Uterus (tissue), 4 donors: ENCODE results near the gene SCGB1D4. TPM values are rescaled to one million over a fixed set of nuclear protein-coding genes. Genes with fewer than 3 reads are reported as not detected.

Experiments
- DNase-seq, 2 donors: peaks; one replicate each; pipeline ENCODE4 v3.0.0-alpha.2; 2019 to 2020
- H3K27ac ChIP-seq, 2 donors: fragments of 200-600 bp; sonication (generic); 1 replicate in 1 of 2; 2 replicates in 1 of 2; pipeline ENCODE4 v1.5.1; 2016 to 2018
- H3K27me3 ChIP-seq, 2 donors: fragments of 200-600 bp; sonication (generic); one replicate each; pipeline ENCODE4 v1.5.1; 2018 to 2019; ENCODE audit warnings: control low read depth in 1 of 2
- H3K36me3 ChIP-seq, 2 donors: fragments of 200-600 bp; sonication (generic); one replicate each; pipeline ENCODE4 v1.5.1; 2019; ENCODE audit warnings: control low read depth in 1 of 2
- H3K4me1 ChIP-seq, 2 donors: fragments of 200-600 bp; sonication (generic); one replicate each; pipeline ENCODE4 v1.5.1; 2018 to 2019; ENCODE audit warnings: control low read depth in 1 of 2
- H3K4me3 ChIP-seq, 2 donors: fragments of 200-600 bp; sonication (generic); 1 replicate in 1 of 2; 2 replicates in 1 of 2; pipeline ENCODE4 v1.5.1; 2018 to 2019; ENCODE audit warnings: mild to moderate bottlenecking in 1 of 2
- H3K9me3 ChIP-seq, 2 donors: fragments of 200-600 bp; sonication (generic); one replicate each; pipeline ENCODE4 v1.5.1; 2019; ENCODE audit warnings: control low read depth in 1 of 2
- CTCF ChIP-seq, 4 experiments: fragments of 200-600 bp in 2 of 4; fragments of 450-650 bp in 2 of 4; sonication (generic) in 2 of 4; IDR thresholded peaks; one replicate each; pipeline ENCODE4 v1.5.1; 2016 to 2019; ENCODE audit warnings: antibody characterized with exemption in 4 of 4, mild to moderate bottlenecking in 2 of 4, moderate library complexity in 1 of 4
- POLR2A ChIP-seq, 2 donors: fragments of 450-650 bp; IDR thresholded peaks; one replicate each; pipeline ENCODE4 v1.6.1; 2016; ENCODE audit warnings: antibody characterized with exemption in 2 of 2, mild to moderate bottlenecking in 1 of 2, moderate library complexity in 1 of 2
- intact Hi-C: fragments of 100-400 bp; cut with DNase I; formaldehyde crosslinking; loops from one replicate; pipeline ENCODE4 v1.15.1; 2023; ENCODE audit warnings: low total_unique reads
- total RNA-seq, 4 donors: library from RNA; depleted of rRNA in 3 of 4; stranded (reverse); fragments of >200 nt in 3 of 4; gene quantifications; one replicate each; pipeline versions ENCODE4 v1.1.0 to v1.2.4, GENCODE V29; 2014 to 2023
- donor health status: DM: yes; HTN: yes; CAD: no.

The SCGB1D4 gene
- total RNA-seq, 4 donors from 2014 or later = 2.0 to 10.6 TPM; not detected in 2

- Histone ChIP-seq H3K4me1 (no peaks in the 10 kb centered on the region), H3K9me3 (no peaks in the 10 kb centered on the region), H3K27ac (no peak overlapping the region), H3K4me3 (no peak overlapping the region), H3K36me3 (no peaks in the 10 kb centered on the region), H3K27me3 (no peaks in the 10 kb centered on the region)
- TF ChIP-seq CTCF (IDR thresholded peaks at IDR 0.05) = no peak
- TF ChIP-seq POLR2A (IDR thresholded peaks at IDR 0.05) = no peak
- intact Hi-C loops = no loop called here
- no peak for DNase-seq
These were observed 34.9 kb downstream of the SCGB1D4 start for GRCh38 chr11:62264004-62264403.

GRCh38 chr11:62260261-62260953, 38.5 kb downstream of the SCGB1D4 start:
- Histone ChIP-seq H3K9me3 (no peaks in the 10 kb centered on the region), H3K36me3 (no peaks in the 10 kb centered on the region), H3K4me3 (no peak overlapping the region), H3K4me1 (no peaks in the 10 kb centered on the region), H3K27me3 (no peaks in the 10 kb centered on the region), H3K27ac (no peak overlapping the region)
- intact Hi-C loops = no loop called here
- TF ChIP-seq POLR2A (IDR thresholded peaks at IDR 0.05) = no peak
- no peak for DNase-seq

GRCh38 chr11:62256281-62256680, 42.6 kb downstream of the SCGB1D4 start:
- H3K4me1 ChIP-seq = no peaks in the 10 kb centered on the region
- intact Hi-C loops = no loop called here
- TF ChIP-seq POLR2A (IDR thresholded peaks at IDR 0.05) = no peak
- no peak for TF ChIP-seq CTCF (IDR thresholded peaks at IDR 0.05)
- H3K4me3 ChIP-seq = no peak overlapping the region
- DNase-seq = no peak
- no peaks in the 10 kb centered on the region for H3K27me3 ChIP-seq
- no peak overlapping the region for H3K27ac ChIP-seq
- no peaks in the 10 kb centered on the region for H3K36me3 ChIP-seq
- no peaks in the 10 kb centered on the region for H3K9me3 ChIP-seq

GRCh38 chr11:62253999-62254542, 44.8 kb downstream of the SCGB1D4 start:
- no peaks in the 10 kb centered on the region for H3K4me1 ChIP-seq
- no peaks in the 10 kb centered on the region for H3K9me3 ChIP-seq
- TF ChIP-seq CTCF (IDR thresholded peaks at IDR 0.05) (no peak), POLR2A (IDR thresholded peaks at IDR 0.05) (no peak)
- H3K27me3 ChIP-seq = no peaks in the 10 kb centered on the region
- H3K4me3 ChIP-seq = no peak overlapping the region
- no peaks in the 10 kb centered on the region for H3K36me3 ChIP-seq
- H3K27ac ChIP-seq = no peak overlapping the region
- DNase-seq = no peak
- intact Hi-C loops = no loop called here

GRCh38 chr11:62251698-62252097, 47.2 kb downstream of the SCGB1D4 start:
- no peaks in the 10 kb centered on the region for H3K27me3 ChIP-seq
- H3K4me1 ChIP-seq = no peaks in the 10 kb centered on the region
- no peak overlapping the region for H3K4me3 ChIP-seq
- H3K27ac ChIP-seq = no peak overlapping the region
- no peaks in the 10 kb centered on the region for H3K9me3 ChIP-seq
- TF ChIP-seq CTCF (IDR thresholded peaks at IDR 0.05) (no peak), POLR2A (IDR thresholded peaks at IDR 0.05) (no peak)
- H3K36me3 ChIP-seq = no peaks in the 10 kb centered on the region
- intact Hi-C loops = no loop called here
- DNase-seq = no peak

Other genes with a start within 250 kb of the SCGB1D4 start
- 10 to 100 TPM in 2 of 4 donors, 1 to 10 TPM in 2; 7.4 to 27.1 (median 16.5) TPM for gene INCENP, start 175.1 kb downstream of the SCGB1D4 start, total RNA-seq
- not detected for gene SCGB1D1, start 108.9 kb downstream of the SCGB1D4 start, total RNA-seq
- gene SCGB2A1, start 90.4 kb downstream of the SCGB1D4 start, total RNA-seq = 1 to 10 TPM in 1 of 4 donors, not detected in 3; 8.8 TPM
- gene SCGB1D2, start 56.8 kb downstream of the SCGB1D4 start, total RNA-seq = 1 to 10 TPM in 1 of 4 donors, not detected in 3; 1.9 TPM
- not detected for gene SCGB2A2, start 28.9 kb downstream of the SCGB1D4 start, total RNA-seq
- gene ASRGL1, start 38.4 kb upstream of the SCGB1D4 start, total RNA-seq = 100 to 1,000 TPM in 1 of 4 donors, 10 to 100 TPM in 3; 10.9 to 133 (median 30.0) TPM
- gene SCGB1A1, start 120.0 kb upstream of the SCGB1D4 start, total RNA-seq = not detected
- gene AHNAK, start 247.7 kb upstream of the SCGB1D4 start, total RNA-seq = 1,000 to 10,000 TPM in 1 of 4 donors, 100 to 1,000 TPM in 3; 452 to 1,353 (median 779) TPM